Measurements from ENCODE around the gene SULT1A2. TPM values are rescaled to one million over a fixed set of nuclear protein-coding genes. Genes with fewer than 3 reads are reported as not detected.

Gene SULT1A2
- total and polyA plus RNA-seq, 2 of the 13 experiments (the other 11 are each of a cell fraction or from before 2014, with no cell fraction given) = 33.0 to 34.2 TPM

- no peak for TF ChIP-seq ZNF292 (CRISPR knock-in tag; IDR thresholded peaks at IDR 0.05; ENCODE audit: borderline replicate concordance, low read depth)
- TF ChIP-seq, protein P1, sequence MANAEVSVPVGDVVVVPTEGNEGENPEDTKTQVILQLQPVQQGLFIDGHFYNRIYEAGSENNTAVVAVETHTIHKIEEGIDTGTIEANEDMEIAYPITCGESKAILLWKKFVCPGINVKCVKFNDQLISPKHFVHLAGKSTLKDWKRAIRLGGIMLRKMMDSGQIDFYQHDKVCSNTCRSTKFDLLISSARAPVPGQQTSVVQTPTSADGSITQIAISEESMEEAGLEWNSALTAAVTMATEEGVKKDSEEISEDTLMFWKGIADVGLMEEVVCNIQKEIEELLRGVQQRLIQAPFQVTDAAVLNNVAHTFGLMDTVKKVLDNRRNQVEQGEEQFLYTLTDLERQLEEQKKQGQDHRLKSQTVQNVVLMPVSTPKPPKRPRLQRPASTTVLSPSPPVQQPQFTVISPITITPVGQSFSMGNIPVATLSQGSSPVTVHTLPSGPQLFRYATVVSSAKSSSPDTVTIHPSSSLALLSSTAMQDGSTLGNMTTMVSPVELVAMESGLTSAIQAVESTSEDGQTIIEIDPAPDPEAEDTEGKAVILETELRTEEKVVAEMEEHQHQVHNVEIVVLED (CRISPR knock-in tag; IDR thresholded peaks at IDR 0.05; ENCODE audit: borderline replicate concordance) = no peak
- no peak for TF ChIP-seq ZNF781 (CRISPR knock-in tag; IDR thresholded peaks at IDR 0.05; ENCODE audit: borderline replicate concordance, not compliant biosample characterization)
- TF ChIP-seq TSC22D2 (CRISPR knock-in tag; IDR thresholded peaks at IDR 0.05; ENCODE audit: borderline replicate concordance) = no peak
- TF ChIP-seq NFYB (CRISPR knock-in tag; IDR thresholded peaks at IDR 0.05) = no peak
- no peak for TF ChIP-seq ETV5 (CRISPR knock-in tag; IDR thresholded peaks at IDR 0.05; ENCODE audit: borderline replicate concordance)
- TF ChIP-seq ELK4 (CRISPR knock-in tag; IDR thresholded peaks at IDR 0.05; ENCODE audit: borderline replicate concordance) = no peak
- no peak for TF ChIP-seq SMAD9 (CRISPR knock-in tag; IDR thresholded peaks at IDR 0.05)
- no peak for TF ChIP-seq SRF (IDR thresholded peaks at IDR 0.05; ENCODE audit: low read depth, low read length)
- TF ChIP-seq, protein P2, sequence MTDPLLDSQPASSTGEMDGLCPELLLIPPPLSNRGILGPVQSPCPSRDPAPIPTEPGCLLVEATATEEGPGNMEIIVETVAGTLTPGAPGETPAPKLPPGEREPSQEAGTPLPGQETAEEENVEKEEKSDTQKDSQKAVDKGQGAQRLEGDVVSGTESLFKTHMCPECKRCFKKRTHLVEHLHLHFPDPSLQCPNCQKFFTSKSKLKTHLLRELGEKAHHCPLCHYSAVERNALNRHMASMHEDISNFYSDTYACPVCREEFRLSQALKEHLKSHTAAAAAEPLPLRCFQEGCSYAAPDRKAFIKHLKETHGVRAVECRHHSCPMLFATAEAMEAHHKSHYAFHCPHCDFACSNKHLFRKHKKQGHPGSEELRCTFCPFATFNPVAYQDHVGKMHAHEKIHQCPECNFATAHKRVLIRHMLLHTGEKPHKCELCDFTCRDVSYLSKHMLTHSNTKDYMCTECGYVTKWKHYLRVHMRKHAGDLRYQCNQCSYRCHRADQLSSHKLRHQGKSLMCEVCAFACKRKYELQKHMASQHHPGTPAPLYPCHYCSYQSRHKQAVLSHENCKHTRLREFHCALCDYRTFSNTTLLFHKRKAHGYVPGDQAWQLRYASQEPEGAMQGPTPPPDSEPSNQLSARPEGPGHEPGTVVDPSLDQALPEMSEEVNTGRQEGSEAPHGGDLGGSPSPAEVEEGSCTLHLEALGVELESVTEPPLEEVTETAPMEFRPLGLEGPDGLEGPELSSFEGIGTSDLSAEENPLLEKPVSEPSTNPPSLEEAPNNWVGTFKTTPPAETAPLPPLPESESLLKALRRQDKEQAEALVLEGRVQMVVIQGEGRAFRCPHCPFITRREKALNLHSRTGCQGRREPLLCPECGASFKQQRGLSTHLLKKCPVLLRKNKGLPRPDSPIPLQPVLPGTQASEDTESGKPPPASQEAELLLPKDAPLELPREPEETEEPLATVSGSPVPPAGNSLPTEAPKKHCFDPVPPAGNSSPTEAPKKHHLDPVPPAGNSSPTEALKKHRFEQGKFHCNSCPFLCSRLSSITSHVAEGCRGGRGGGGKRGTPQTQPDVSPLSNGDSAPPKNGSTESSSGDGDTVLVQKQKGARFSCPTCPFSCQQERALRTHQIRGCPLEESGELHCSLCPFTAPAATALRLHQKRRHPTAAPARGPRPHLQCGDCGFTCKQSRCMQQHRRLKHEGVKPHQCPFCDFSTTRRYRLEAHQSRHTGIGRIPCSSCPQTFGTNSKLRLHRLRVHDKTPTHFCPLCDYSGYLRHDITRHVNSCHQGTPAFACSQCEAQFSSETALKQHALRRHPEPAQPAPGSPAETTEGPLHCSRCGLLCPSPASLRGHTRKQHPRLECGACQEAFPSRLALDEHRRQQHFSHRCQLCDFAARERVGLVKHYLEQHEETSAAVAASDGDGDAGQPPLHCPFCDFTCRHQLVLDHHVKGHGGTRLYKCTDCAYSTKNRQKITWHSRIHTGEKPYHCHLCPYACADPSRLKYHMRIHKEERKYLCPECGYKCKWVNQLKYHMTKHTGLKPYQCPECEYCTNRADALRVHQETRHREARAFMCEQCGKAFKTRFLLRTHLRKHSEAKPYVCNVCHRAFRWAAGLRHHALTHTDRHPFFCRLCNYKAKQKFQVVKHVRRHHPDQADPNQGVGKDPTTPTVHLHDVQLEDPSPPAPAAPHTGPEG (CRISPR knock-in tag; IDR thresholded peaks at IDR 0.05) = no peak
- no peak for TF ChIP-seq ZNF598 (CRISPR knock-in tag; IDR thresholded peaks at IDR 0.05; ENCODE audit: borderline replicate concordance)
- no peak for TF ChIP-seq RFX3 (CRISPR knock-in tag; IDR thresholded peaks at IDR 0.05)
- TF ChIP-seq POGZ (CRISPR knock-in tag; IDR thresholded peaks at IDR 0.05) = no peak
- peak; percentile 33; the same call in 1 of the 2 replicates for TF ChIP-seq THAP9 (CRISPR knock-in tag; IDR thresholded peaks at IDR 0.05; ENCODE audit: borderline replicate concordance)
- no peak for TF ChIP-seq ZFP36L1 (CRISPR knock-in tag; IDR thresholded peaks at IDR 0.05)
- peak; percentile 70 for TF ChIP-seq FOSL2 (CRISPR knock-in tag; IDR thresholded peaks at IDR 0.05)
- no peak for TF ChIP-seq U2AF1 (optimal IDR thresholded peaks at IDR 0.05; ENCODE audit: low read depth, low read length)
- peak; percentile 59 for TF ChIP-seq SALL1 (CRISPR knock-in tag; IDR thresholded peaks at IDR 0.05)
- no peak for TF ChIP-seq ZFP36 (IDR thresholded peaks at IDR 0.05; ENCODE audit: borderline replicate concordance, low read depth, low read length, partially characterized antibody)
These were observed 677 bp downstream of the SULT1A2 start (continued) for GRCh38 chr16:28596115-28596630.
